GM12878 (cell line): Measurements from ENCODE around the gene SULT2B1. TPM values are rescaled to one million over a fixed set of nuclear protein-coding genes. Genes with fewer than 3 reads are reported as not detected.

Source experiments
- ATF7 ChIP-seq: fragments of 450-650 bp; IDR thresholded peaks from 2 replicates; pipeline ENCODE4 v1.6.1; 2016; ENCODE audit warnings: low read depth, mild to moderate bottlenecking
- BHLHE40 ChIP-seq, 2 experiments: fragments of 450-650 bp in 1 of 2; IDR thresholded peaks; 2 replicates each; pipeline ENCODE4 v1.6.1; 2011 to 2017; ENCODE audit warnings: low read depth in 2 of 2, borderline replicate concordance in 1 of 2, improper control_type of control experiment in 1 of 2, low read length in 1 of 2, mild to moderate bottlenecking in 1 of 2
- CHD1 ChIP-seq: IDR thresholded peaks from 2 replicates; pipeline ENCODE4 v1.6.1; 2012; ENCODE audit warnings: low read depth, low read length, improper control_type of control experiment
- CREM ChIP-seq: IDR thresholded peaks from 2 replicates; pipeline ENCODE4 v1.6.1; 2014; ENCODE audit warnings: antibody characterized with exemption, low read depth
- CUX1 ChIP-seq: IDR thresholded peaks from 2 replicates; pipeline ENCODE4 v1.6.1; 2012; ENCODE audit warnings: improper control_type of control experiment, low read depth, low read length; ENCODE audit not compliant: insufficient replicate concordance
- E2F8 ChIP-seq: fragments of 450-650 bp; IDR thresholded peaks from 2 replicates; pipeline ENCODE4 v1.6.1; 2018; ENCODE audit warnings: mild to moderate bottlenecking, low read depth, moderate library complexity; ENCODE audit not compliant: partially characterized antibody
- ETV6 ChIP-seq, 2 experiments: fragments of 450-650 bp in 1 of 2; IDR thresholded peaks in 1 of 2; conservative IDR thresholded peaks in 1 of 2; 2 replicates each; pipeline ENCODE4 v1.6.1; 2014; ENCODE audit warnings: antibody characterized with exemption in 1 of 2, borderline replicate concordance in 1 of 2, low read depth in 1 of 2, mild to moderate bottlenecking in 1 of 2, moderate library complexity in 1 of 2
- GATAD2B ChIP-seq: fragments of 450-650 bp; conservative IDR thresholded peaks from 2 replicates; pipeline ENCODE4 v1.6.1; 2017; ENCODE audit warnings: low read depth, mild to moderate bottlenecking, moderate library complexity
- MEF2B ChIP-seq: fragments of 450-650 bp; IDR thresholded peaks from 2 replicates; pipeline ENCODE4 v1.6.1; 2018; ENCODE audit warnings: mild to moderate bottlenecking, moderate library complexity; ENCODE audit not compliant: partially characterized antibody, poor library complexity, severe bottlenecking
- MTA3 ChIP-seq: IDR thresholded peaks from 2 replicates; pipeline ENCODE4 v1.6.1; 2012; ENCODE audit warnings: low read length, inconsistent platforms, borderline replicate concordance
- RBBP5 ChIP-seq: fragments of 200-600 bp; sonication (generic); conservative IDR thresholded peaks from 2 replicates; pipeline ENCODE4 v1.6.1; 2016
- RELA ChIP-seq: fragments of 450-650 bp; IDR thresholded peaks from 2 replicates; pipeline ENCODE4 v1.8.0; 2014; ENCODE audit warnings: borderline replicate concordance; ENCODE audit not compliant: partially characterized antibody
- RELB ChIP-seq: fragments of 450-650 bp; IDR thresholded peaks from 2 replicates; pipeline ENCODE4 v1.6.1; 2017; ENCODE audit warnings: low read depth, mild to moderate bottlenecking, moderate library complexity
- SMC3 ChIP-seq: IDR thresholded peaks from 2 replicates; pipeline ENCODE4 v1.6.1; 2011; ENCODE audit warnings: low read length, improper control_type of control experiment, borderline replicate concordance
- STAT3 ChIP-seq: IDR thresholded peaks from 2 replicates; pipeline ENCODE4 v1.6.1; 2011; ENCODE audit warnings: low read depth, low read length, improper control_type of control experiment
- TARDBP ChIP-seq: IDR thresholded peaks from 2 replicates; pipeline ENCODE4 v1.6.1; 2016; ENCODE audit warnings: borderline replicate concordance
- ZBED1 ChIP-seq: IDR thresholded peaks from 2 replicates; pipeline ENCODE4 v1.6.1; 2016; ENCODE audit warnings: borderline replicate concordance
- ZBTB33 ChIP-seq: fragments of 450-650 bp; IDR thresholded peaks from 2 replicates; pipeline ENCODE4 v1.6.1; 2017; ENCODE audit warnings: mild to moderate bottlenecking
- ZNF274 ChIP-seq: IDR thresholded peaks from one replicate; pipeline ENCODE4 v1.8.0; 2011; ENCODE audit not compliant: insufficient read length, insufficient read depth
- polyA plus RNA-seq, 11 experiments: library from polyadenylated mRNA; depleted of rRNA in 4 of 11; unstranded in 6 of 11; stranded (reverse) in 5 of 11; fragments of >200 nt; fragmentation: Nextera tagmentation in 4 of 11; fragmentation: Illumina TruSeq in 1 of 11; extraction: Ambion mirVana in 4 of 11; extraction: Trizol in 1 of 11; gene quantifications; 1 replicate in 1 of 11; 2 replicates in 10 of 11; pipeline versions ENCODE4 v1.2.1 to v1.2.3, GENCODE V29; 2011 to 2016; ENCODE audit warnings: inconsistent platforms in 2 of 11, missing spikeins in 2 of 11, low read depth in 1 of 11
- total RNA-seq, 4 experiments: library from RNA; depleted of rRNA in 3 of 4; stranded (reverse); fragments of >200 nt in 3 of 4; fragmentation: Illumina TruSeq in 1 of 4; extraction: Trizol in 1 of 4; gene quantifications; 2 replicates each; pipeline versions ENCODE4 v1.2.1 to v1.2.3, GENCODE V29; 2013 to 2021

SULT2B1 gene
- total and polyA plus RNA-seq, 10 of the 15 experiments (the other 5 are each of a cell fraction or from before 2014, with no cell fraction given) = 0.11 to 0.14 TPM; not detected in 8

GRCh38 chr19:48637449-48637947 is 85.5 kb downstream of the SULT2B1 start (continued):
- peak; percentile 13 for TF ChIP-seq CUX1
- no peak for TF ChIP-seq GATAD2B
- peak; percentile 86; the same call in 1 of the 2 replicates for TF ChIP-seq ZBTB33
- no peak for TF ChIP-seq SMC3
- TF ChIP-seq ATF7 = no peak
- no peak for TF ChIP-seq E2F8
- TF ChIP-seq BHLHE40 (IDR thresholded peaks at IDR 0.05; ENCODE audit: borderline replicate concordance in 1 of 2, low read depth in 2 of 2, low read length in 1 of 2) = peak; percentile 95 to 97; a peak in 3 of 4 replicates
- no peak for TF ChIP-seq MTA3
- TF ChIP-seq STAT3 = no peak
- peak; percentile 53 for TF ChIP-seq CREM
- peak; percentile 100 for TF ChIP-seq RELB
- peak; percentile 40; the same call in 1 of the 2 replicates for TF ChIP-seq TARDBP
- no peak for TF ChIP-seq ETV6 (conservative IDR thresholded peaks at IDR 0.05 in 1 of 2, IDR thresholded peaks at IDR 0.05 in 1 of 2; ENCODE audit: borderline replicate concordance in 1 of 2, low read depth in 1 of 2)
- peak; percentile 100 for TF ChIP-seq MEF2B
- TF ChIP-seq ZBED1 = no peak
- no peak for TF ChIP-seq RBBP5
- no peak for TF ChIP-seq ZNF274
- TF ChIP-seq RELA = no peak
- no peak for TF ChIP-seq CHD1
